Mesothelial cell of epicardium (in vitro differentiated cells): ENCODE results near the gene KCTD1. TPM values are rescaled to one million over a fixed set of nuclear protein-coding genes. Genes with fewer than 3 reads are reported as not detected.

ENCODE experiments used
- DNase-seq, 2 experiments: peaks; one replicate each; pipeline ENCODE4 v3.0.0; 2021; ENCODE audit warnings: low spot score in 2 of 2; ENCODE audit not compliant: unreplicated experiment in 2 of 2
- H3K27ac Mint-ChIP-seq: 2 replicates; pipeline ENCODE4 v1.8.0; 2021; ENCODE audit warnings: mixed read lengths
- H3K27me3 Mint-ChIP-seq: 2 replicates; pipeline ENCODE4 v1.8.0; 2021; ENCODE audit warnings: low read depth, mixed read lengths
- H3K36me3 Mint-ChIP-seq: 2 replicates; pipeline ENCODE4 v1.8.0; 2021; ENCODE audit warnings: mixed read lengths
- H3K4me1 Mint-ChIP-seq: 2 replicates; pipeline ENCODE4 v1.8.0; 2021; ENCODE audit warnings: mixed read lengths
- H3K4me3 Mint-ChIP-seq: 2 replicates; pipeline ENCODE4 v1.8.0; 2021; ENCODE audit warnings: mild to moderate bottlenecking, moderate library complexity, mixed read lengths
- H3K9me3 Mint-ChIP-seq: 2 replicates; pipeline ENCODE4 v1.8.0; 2021; ENCODE audit warnings: mixed read lengths
- CTCF ChIP-seq: fragments of 200-600 bp; sonication (generic); IDR thresholded peaks from one replicate; pipeline ENCODE4 v1.5.0; 2021; ENCODE audit warnings: antibody characterized with exemption; ENCODE audit not compliant: unreplicated experiment
- total RNA-seq: library from RNA; stranded (reverse); gene quantifications from 3 replicates; pipeline ENCODE4 v1.2.1, GENCODE V29; 2021

KCTD1 gene
- total RNA-seq, 1 donor from 2014 or later = 38.5 TPM

GRCh38 chr18:26563024-26563423, 14.7 kb upstream of the KCTD1 start:
- TF ChIP-seq CTCF = no peak
- H3K36me3 Mint-ChIP-seq = peaks cover 9% of the 10 kb centered on the region
- H3K27me3 Mint-ChIP-seq = no peaks in the 10 kb centered on the region

GRCh38 chr18:26562568-26562967, 14.2 kb upstream of the KCTD1 start:
- peaks cover 9% of the 10 kb centered on the region for H3K9me3 Mint-ChIP-seq
- H3K27me3 Mint-ChIP-seq = no peaks in the 10 kb centered on the region
- DNase-seq = no peak
- TF ChIP-seq CTCF = no peak
- H3K4me3 Mint-ChIP-seq = no peak overlapping the region
- no peak overlapping the region for H3K27ac Mint-ChIP-seq
- peaks cover 8% of the 10 kb centered on the region for H3K4me1 Mint-ChIP-seq
- H3K36me3 Mint-ChIP-seq = peaks cover 9% of the 10 kb centered on the region

More at GRCh38 chr18:26563024-26563423, 14.7 kb upstream of the KCTD1 start:
- H3K4me3 Mint-ChIP-seq = no peak overlapping the region
- no peak overlapping the region for H3K27ac Mint-ChIP-seq
- peaks cover 9% of the 10 kb centered on the region for H3K9me3 Mint-ChIP-seq
- DNase-seq = no peak
- peaks cover 8% of the 10 kb centered on the region for H3K4me1 Mint-ChIP-seq

GRCh38 chr18:26561769-26562168, 13.4 kb upstream of the KCTD1 start:
- H3K36me3 Mint-ChIP-seq = peaks cover 9% of the 10 kb centered on the region
- no peaks in the 10 kb centered on the region for H3K27me3 Mint-ChIP-seq
- DNase-seq = no peak
- H3K9me3 Mint-ChIP-seq = peaks cover 9% of the 10 kb centered on the region
- TF ChIP-seq CTCF = no peak
- no peak overlapping the region for H3K27ac Mint-ChIP-seq
- H3K4me1 Mint-ChIP-seq = peaks cover 8% of the 10 kb centered on the region
- H3K4me3 Mint-ChIP-seq = no peak overlapping the region

GRCh38 chr18:26556573-26556972, 8.2 kb upstream of the KCTD1 start:
- H3K4me1 Mint-ChIP-seq = peaks cover 3% of the 10 kb centered on the region

GRCh38 chr18:26555804-26556553, 7.6 kb upstream of the KCTD1 start:
- Mint-ChIP-seq H3K36me3 (no peaks in the 10 kb centered on the region), H3K4me1 (peaks cover 9% of the 10 kb centered on the region), H3K27ac (no peak overlapping the region), H3K9me3 (no peaks in the 10 kb centered on the region), H3K27me3 (peaks cover 30% of the 10 kb centered on the region), H3K4me3 (no peak overlapping the region)
- no peak for DNase-seq
- TF ChIP-seq CTCF = no peak

More at GRCh38 chr18:26556573-26556972, 8.2 kb upstream of the KCTD1 start:
- Mint-ChIP-seq H3K27ac (no peak overlapping the region), H3K4me3 (no peak overlapping the region), H3K9me3 (no peaks in the 10 kb centered on the region), H3K36me3 (no peaks in the 10 kb centered on the region), H3K27me3 (peaks cover 24% of the 10 kb centered on the region)
- no peak for DNase-seq
- TF ChIP-seq CTCF = no peak
